SHP77 treated with DMSO at 0.1 percent for 48 hours (cell line): Measurements from ENCODE around the gene SFXN2.
"Not testable (repeated sequence)": the region's sequence is repeated elsewhere in the genome, so short reads cannot be mapped to it uniquely, and the experiment has no call there.

ENCODE experiments used
- DNase-seq: peaks from one replicate; lab custom pipeline; 2025; lab: John Stamatoyannopoulos, UW

The SFXN2 gene, protein sequence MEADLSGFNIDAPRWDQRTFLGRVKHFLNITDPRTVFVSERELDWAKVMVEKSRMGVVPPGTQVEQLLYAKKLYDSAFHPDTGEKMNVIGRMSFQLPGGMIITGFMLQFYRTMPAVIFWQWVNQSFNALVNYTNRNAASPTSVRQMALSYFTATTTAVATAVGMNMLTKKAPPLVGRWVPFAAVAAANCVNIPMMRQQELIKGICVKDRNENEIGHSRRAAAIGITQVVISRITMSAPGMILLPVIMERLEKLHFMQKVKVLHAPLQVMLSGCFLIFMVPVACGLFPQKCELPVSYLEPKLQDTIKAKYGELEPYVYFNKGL

GRCh38 chr10:102714621-102715455 lies at the start of gene SFXN2:
Gene SFXN2, plus strand, starts transcription at chr10:102714636. Its CDS starts 12,001 bp downstream, at chr10:102726637.
- DNase-seq, result no peak

GRCh38 chr10:102665904-102666509 lies 48.4 kb upstream of the SFXN2 start:
- DNase-seq, result no peak

DNA sequence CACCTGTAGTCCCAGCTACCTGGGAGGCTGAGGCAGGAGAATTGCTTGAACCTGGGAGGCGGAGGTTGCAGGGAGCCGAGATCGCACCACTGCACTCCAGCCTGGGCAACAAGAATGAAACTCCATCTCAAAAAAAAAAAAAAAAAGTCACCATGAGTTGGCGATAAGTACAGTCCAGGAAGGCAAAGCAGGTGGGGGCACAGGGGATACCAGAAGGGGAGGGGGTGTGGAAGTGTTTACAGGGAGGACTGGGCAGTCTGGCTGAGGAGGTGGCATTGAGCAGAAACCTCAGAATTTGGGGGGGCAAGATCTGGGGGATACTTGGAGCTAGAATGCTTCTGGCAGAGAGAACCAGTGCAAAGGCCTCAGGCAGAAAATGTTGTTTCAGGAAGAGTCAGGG lies 47.0 kb upstream of the SFXN2 start:
- not testable (repeated sequence) for DNase-seq

DNA sequence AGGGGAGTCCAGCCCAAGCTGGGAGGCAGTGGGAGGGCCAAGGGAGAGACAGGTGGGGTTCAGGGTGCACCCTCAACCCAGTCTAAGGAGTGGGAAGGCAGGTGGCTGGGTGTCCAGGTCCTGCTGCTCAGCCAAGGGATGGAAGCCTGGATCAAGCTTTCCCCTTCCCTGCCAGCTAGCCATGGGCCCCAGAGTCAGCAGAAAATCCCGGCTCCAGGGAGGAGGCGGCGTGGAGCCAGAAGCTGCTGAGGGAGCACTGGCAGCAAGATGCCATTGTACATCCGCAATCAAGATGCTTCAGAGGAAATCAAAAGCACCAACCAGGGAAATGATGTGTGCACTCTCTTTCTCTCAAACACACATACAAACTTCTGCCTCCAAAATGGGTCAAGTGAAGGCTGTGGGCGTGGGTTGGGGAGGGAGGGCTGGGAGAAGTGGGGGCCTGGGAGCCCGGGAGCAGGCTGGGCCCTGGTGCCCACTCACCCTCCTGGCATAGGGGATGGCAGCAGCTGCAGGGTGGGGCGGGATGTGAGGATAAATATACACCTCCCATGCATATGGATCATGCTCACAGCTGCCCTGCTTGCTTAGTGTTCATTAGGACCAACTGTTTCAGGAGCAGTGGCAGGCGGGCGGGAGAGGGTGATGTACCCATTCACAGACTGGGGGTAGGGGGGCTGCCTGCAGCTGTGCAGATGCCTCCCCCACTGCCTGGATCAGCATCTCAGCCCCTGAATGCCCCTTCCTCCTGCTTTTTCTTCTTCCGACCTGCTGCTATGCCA lies 45.9 kb upstream of the SFXN2 start:
- no peak for DNase-seq

DNA sequence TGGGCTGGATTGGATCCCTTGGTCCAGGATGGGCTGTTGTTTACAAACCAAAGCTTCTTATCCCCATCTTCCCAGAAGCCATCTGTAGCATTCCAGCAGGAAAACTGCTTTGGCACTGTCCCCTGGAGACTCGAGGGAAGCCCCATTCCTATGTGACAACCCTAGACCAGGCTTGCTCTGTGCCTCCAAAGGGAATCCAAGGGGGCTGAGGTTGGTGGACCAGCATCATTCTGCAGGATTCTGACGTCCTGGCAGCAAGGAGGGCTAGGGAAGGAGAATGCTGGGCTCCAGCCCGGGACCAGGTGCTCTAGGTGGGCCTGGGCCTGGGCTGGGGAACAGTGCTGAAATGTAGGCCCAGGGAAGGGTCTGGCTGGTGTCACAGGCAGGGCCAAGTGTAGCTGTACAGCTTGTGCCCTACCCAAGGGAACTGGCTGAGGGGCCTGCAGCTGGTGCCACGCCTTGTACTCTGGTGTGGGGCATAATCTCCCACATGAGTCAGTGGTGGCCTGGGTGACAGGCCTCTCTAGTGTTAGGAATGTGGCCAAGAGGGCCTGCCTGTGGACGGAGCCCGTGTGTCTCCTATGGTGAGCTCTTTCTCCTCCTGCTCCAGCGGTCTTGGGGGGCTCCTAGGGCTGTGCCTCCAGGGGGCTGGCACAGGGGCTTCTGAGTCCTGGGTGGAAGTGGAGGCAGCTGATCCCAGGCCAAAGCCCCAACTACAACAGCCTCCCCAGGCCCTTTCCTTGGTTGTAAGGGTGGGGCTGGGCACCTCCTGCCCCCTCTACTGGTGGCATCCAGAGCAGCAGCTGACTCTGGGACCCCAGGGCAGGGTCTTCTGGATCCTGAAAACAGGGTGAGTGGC lies 45.0 kb upstream of the SFXN2 start:
- no peak for DNase-seq

DNA sequence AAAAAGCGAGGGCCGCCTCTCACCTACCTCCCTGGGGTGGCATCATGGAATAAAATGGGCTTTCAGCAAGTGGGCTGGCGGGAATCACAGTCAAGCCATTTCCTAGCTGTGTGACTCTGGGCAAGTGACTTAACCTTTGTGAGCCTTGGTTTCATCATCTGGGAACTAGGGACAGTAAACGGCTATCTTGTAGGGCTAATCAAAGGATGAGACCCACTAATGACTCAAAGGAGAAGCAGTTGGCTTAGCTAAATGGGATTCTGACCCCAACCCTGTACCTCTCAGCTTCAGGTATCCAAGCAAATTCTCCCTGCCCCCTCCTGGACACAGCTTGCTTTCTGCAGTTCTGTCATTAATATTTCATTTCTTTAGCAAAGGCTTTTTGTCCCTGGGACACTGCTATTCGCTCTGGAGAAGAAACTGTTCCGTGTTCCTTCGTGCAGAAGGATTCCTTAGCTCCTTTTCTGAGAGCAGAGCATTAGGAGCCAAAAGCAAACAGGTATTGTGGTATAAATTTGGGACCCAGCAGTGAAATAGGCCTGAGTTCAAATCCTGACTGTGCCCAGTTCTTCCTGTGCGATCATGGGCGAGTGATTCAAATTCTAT lies 44.3 kb upstream of the SFXN2 start:
- DNase-seq, result no peak

DNA sequence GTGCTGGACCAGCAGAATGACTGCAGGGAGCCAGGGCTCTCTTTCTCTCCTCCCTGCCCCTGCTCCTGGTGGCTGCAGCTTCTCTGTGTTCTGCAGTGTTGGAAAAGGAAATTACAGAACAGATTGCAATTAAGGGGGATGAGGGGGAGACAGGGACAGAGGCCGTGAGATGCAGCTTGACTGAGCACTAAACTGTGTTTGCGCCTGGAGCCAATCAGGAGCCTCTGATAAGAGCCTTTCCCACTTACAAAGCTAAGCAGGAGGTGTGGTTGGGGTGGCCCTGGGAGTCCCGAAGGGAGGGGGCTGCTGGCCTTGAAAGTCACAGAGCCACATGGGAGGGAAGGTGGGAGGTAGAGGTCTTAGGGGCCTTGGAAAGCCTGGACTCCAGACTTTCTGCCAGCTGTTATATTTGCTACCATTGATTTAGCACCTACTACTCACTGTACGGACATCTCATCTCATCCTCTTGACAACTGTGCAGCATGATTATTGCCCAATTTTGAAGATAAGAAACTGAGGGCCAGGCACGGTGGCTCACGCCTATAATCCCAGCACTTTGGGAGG lies 43.5 kb upstream of the SFXN2 start:
- DNase-seq, result no peak

DNA sequence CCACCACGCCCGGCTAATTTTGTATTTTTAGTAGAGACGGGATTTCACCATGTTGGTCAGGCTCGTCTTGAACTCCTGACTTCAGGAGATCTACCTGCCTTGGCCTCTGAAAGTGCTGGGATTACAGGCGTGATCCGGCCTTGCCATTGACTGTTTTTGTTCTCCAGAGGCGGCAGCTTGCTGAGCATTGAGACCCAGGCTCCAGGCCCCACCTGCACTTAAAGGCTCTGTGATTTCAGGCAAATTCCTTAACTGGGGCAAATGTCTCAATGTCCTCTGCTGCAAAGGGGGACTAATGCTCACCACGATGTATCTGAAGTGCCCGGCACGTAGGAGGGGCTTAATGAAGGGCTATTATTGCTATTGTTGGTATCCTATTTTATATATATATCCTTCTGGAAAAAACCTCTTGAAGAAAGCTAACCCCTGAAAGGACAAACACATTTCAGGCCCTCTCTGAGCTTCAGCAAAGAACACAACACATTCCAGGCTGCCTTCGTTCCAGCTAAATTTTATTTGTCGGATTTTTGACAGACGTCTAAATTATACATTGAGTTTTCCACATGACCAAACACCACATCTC lies 41.1 kb upstream of the SFXN2 start:
- DNase-seq, result no peak

GRCh38 chr10:102673819-102674511 lies 40.5 kb upstream of the SFXN2 start:
- DNase-seq, result peak; percentile 67

GRCh38 chr10:102674566-102674965 lies 39.9 kb upstream of the SFXN2 start:
- DNase-seq, result no peak

GRCh38 chr10:102675011-102675665 lies 39.3 kb upstream of the SFXN2 start:
- DNase-seq, result no peak

GRCh38 chr10:102675666-102676533 lies 38.5 kb upstream of the SFXN2 start:
- peak; percentile 3 for DNase-seq

DNA sequence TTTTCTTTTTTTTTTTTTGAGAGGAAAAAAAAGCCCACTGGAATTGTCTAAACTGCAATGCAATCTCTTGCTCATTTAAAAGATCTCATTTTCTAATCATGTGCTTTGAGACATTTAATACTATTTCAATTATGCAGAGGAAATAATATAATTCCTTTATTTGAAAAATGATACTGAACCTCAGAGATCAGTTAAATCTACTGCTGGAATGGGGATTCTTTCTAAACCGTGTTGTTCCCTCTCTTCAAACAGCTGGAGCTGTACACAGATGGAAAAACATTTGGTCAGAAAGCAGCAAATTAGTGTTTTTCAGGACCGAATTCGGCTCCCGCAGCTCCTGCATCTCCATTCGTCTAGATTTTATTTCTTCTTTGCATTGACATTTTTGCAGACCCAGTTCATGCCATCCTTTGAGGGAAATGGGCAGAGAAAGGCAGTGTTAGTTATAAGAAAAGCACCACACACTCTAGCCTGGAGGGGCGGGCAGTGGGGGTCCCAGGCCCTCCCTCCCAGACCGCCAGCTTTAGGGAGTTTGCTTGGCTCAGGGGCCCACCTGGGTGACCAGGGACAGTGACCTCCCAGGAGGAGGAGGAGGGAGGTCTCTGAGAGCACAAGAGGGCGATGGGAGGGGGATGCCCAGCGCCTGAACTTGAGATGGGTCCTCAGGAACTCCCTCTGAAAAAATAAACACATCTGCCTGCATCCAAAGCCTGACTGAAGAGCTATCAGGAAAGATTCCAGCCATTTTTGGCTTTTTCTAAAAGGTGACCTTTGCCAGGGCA lies 37.7 kb upstream of the SFXN2 start:
- DNase-seq, result no peak

- DNase-seq, result no peak
Measured at GRCh38 chr10:102677331-102678067, 36.9 kb upstream of the SFXN2 start.

DNA sequence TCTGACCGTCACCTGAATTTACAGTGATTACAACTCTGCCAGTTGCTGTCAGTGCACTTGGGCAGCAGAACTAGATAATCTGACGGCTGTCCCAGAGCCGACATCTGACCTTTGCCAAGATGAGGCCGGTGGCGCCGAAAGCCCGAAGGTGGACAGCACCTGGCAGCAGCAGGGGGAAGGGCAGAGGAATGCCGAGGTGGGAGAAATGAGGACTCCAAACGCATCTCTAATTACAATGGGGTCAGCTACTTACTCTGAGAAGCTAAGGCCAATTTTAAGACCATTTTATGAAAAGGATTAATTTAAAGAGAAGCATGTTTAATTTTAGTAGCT lies 36.4 kb upstream of the SFXN2 start:
- DNase-seq, result no peak

- DNase-seq, result peak; percentile 87
Measured at GRCh38 chr10:102678842-102679289, 35.6 kb upstream of the SFXN2 start.
